C4-2B (cell line): Measurements from ENCODE around the gene CITED4.
A peak's percentile ranks its signal among the peaks of the same experiment; 100 is the strongest.

Experiments used
- H3K27ac ChIP-seq: fragments of 450-650 bp; 2 replicates; pipeline ENCODE4 v1.5.1; 2017
- ZFX ChIP-seq: fragments of 450-650 bp; IDR thresholded peaks from 2 replicates; pipeline ENCODE4 v1.6.1; 2017
- TF ChIP-seq, protein P1 (sequence below): fragments of 450-650 bp; conservative IDR thresholded peaks from 2 replicates; pipeline ENCODE4 v1.5.1; 2017; ENCODE audit warnings: mild to moderate bottlenecking

CITED4 gene

DNA sequence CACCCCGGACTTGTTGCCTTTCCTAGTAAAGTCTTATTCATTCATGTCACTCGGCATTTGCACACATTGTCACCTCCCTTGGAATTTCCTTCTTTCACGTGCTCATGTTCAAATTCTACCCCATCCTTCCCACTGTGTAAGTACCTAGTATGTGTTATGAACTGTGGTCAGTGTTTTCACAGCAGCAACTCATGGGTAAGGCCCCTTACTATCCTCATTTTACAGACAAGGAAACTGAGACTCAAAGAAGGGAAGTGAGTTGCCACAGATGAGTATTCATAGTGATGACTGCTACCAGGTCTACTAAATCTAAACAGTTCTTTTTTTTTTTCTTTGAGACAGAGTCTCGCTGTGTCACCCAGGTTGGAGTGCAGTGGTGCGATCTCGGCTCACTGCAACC is 10.5 kb downstream of the CITED4 start:
- TF ChIP-seq, protein P1, sequence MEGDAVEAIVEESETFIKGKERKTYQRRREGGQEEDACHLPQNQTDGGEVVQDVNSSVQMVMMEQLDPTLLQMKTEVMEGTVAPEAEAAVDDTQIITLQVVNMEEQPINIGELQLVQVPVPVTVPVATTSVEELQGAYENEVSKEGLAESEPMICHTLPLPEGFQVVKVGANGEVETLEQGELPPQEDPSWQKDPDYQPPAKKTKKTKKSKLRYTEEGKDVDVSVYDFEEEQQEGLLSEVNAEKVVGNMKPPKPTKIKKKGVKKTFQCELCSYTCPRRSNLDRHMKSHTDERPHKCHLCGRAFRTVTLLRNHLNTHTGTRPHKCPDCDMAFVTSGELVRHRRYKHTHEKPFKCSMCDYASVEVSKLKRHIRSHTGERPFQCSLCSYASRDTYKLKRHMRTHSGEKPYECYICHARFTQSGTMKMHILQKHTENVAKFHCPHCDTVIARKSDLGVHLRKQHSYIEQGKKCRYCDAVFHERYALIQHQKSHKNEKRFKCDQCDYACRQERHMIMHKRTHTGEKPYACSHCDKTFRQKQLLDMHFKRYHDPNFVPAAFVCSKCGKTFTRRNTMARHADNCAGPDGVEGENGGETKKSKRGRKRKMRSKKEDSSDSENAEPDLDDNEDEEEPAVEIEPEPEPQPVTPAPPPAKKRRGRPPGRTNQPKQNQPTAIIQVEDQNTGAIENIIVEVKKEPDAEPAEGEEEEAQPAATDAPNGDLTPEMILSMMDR = no peak
- TF ChIP-seq ZFX = no peak
- H3K27ac ChIP-seq = no peak overlapping the region

DNA sequence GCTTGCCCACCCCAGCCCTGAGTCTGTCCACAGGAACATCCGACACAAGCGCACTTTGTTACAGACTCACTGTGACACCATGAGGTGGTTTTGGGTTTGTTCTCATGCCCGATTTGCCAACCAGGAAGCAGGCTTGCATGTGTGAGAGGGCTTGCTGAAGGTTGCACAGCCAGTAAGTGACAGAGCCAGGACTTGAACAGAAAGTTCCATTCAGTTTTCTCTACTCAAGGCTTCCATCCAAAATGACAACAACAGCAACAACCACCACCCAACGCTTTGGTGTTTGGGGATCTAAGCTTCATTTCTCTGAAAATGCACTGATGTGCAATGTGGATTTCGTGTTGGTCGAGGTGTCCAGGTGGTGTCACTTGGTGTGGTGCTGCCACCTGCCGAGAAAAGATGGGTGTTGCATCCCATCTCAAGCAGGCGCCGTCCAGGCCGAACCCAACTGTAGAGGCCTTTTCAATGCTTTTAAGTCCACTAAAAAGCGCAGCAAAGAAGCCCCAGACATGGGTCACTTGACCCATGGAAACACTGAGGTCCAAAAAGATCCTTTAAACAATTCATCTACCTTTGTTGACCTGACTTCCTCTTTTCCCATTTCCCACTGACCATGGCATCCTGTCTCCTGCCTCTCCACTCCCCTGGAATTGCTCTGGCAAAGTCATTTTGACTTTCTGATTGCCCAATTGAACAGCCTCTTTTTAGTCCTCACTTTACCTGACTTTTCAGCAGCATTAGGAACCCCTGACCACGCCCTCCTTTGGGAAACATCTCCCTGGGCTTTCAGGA is 12.2 kb downstream of the CITED4 start:
- TF ChIP-seq ZFX = no peak
- TF ChIP-seq, protein P1 = peak; percentile 91
- no peak overlapping the region for H3K27ac ChIP-seq

DNA sequence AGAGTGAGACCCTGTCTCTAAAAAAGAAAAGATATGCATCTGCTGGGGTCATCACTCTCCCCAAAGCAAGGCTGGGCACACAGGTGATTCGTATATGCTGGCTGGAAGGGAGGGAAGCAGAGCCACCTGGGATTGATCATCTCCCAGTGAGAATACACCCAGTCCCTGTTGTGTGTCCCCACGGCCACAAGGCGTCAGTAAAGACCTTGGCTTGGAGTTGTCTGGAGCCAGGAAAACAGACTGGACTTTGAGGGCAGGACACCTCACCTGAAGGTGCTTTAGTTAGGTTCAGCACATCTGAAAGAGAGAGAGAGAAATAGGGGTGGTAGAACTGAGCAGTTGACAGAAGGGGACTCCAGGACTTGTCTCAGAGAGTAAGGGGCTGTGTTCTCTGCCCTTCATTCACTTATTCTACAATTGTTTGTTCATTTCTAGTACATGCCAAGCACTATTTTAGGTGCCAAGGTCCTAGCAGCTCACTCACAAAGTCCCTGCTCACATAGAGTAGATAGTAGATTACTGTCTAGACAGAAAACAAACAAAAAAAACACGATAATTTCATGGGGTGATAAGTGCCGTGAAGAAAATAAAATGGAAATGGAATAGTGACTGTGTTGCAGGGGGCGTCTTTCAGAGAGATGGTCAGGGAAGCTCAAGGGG is 13.5 kb downstream of the CITED4 start:
- H3K27ac ChIP-seq = no peak overlapping the region
- no peak for TF ChIP-seq ZFX
- TF ChIP-seq, protein P1 = peak; percentile 95

DNA sequence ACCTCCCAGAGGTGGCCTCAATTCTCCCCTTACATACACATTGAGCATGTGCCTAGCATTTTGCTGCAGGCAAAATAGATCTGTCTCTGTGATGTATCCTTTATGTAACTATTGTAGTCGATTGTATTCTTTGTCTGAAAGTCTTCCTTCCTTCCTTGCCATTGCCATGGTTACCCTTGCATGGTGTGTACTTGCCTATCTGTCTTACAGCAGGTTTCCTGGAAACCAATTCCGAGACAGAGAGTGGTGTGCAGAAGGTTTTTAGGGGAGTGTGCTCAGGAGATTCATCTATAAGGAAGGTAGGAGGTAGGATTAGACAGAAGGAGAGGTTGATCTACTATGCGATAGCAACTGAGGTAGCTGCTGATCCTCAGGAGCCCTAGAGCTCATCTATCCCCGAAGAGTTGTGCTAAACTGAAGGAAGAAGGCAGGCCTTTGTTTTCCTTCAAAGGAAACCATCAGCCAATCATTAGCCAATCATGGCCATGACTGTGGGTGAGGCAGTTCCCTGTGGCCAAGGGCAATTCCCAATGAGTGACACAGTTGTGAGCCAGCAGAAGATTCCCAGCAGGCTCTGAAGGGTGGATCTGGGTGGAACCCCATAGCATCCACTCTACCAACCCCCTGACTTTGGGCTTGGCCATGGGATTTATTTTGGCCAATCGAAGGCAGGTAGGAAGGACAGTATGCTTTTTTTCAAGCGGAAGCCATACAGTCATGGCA is 15.0 kb downstream of the CITED4 start:
- TF ChIP-seq, protein P1 = no peak
- no peak for TF ChIP-seq ZFX

DNA sequence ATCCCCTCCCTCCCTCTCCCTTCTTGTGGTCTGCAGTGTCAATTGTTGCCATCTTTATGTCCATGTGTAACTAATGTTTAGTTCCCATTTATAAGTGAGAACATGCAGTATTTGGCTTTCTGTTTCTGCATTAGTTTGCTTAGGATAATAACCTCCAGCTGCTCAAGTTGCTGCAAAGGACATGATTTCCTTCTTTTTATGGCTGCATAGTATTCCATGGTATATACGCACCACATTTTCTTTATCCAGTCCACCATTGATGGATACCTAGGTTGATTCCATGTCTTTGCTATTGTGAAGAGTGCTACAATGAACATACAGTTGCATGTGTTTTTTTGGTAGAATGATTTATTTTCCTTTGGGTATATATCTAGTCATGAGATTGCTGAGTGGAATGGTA is 16.3 kb downstream of the CITED4 start:
- no peak for TF ChIP-seq ZFX
- TF ChIP-seq, protein P1 = no peak
- no peak overlapping the region for H3K27ac ChIP-seq

More for the DNA sequence above, 15.0 kb downstream of the CITED4 start:
- H3K27ac ChIP-seq = no peak overlapping the region

DNA sequence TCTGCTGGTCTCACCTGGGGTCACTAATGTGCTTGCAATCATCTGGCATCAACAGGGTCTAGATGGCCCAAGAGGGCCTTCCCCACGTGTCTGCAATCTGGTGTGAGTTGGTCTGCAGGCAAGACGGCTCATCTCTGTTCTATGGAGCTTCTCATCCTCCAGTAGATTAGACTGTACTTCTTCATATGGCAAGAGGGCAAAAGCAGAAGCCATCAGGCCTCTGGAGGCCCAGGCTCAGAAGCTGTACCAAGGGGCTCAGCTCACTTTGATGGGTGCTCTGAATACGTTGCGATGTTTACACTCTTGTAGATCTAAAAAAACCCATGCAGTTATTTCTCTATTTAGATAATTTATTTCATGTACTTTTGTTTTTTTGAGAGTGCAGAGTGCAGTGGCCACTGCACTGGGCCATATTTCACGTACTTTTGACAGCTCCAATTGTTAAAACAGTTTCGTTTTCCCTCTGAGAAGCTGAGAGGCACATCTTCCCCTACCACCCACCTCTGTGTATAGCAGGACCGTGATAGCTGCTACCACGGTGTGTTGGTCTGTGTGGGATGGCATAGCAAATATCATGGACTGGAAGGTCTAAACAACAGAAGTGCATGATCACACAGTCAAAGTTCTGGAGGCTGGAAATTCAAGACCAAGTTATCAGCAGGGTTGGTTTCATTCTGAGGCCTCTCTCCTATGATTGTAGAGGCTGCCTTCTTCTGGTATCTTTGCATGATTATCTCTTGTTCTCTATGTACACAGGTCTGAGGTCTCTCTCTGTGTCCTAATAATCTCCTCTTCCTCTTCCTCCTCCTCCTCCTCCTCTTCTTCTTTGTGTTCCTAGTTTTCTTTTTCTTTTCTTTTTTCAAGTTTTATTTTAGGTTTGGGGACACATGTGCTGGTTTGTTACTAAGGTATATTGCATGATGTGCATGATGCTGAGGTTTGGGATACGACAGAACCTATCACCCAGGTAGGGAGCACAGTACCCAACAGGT is 17.0 kb downstream of the CITED4 start:
- no peak for TF ChIP-seq ZFX
- TF ChIP-seq, protein P1 = no peak
- no peak overlapping the region for H3K27ac ChIP-seq
